Neutrophil (primary cell): ENCODE data around the gene WDTC1.

ENCODE experiments used
- H3K27ac ChIP-seq: fragments of 200-600 bp; sonication (generic); 2 replicates; pipeline ENCODE4 v1.5.1; 2016; ENCODE audit warnings: mild to moderate bottlenecking, moderate library complexity
- H3K27me3 ChIP-seq: fragments of 200-600 bp; sonication (generic); 2 replicates; pipeline ENCODE4 v1.6.0; 2016; ENCODE audit warnings: mild to moderate bottlenecking
- H3K36me3 ChIP-seq: fragments of 200-600 bp; sonication (generic); 2 replicates; pipeline ENCODE4 v1.5.1; 2017
- H3K4me1 ChIP-seq, 2 experiments: fragments of 200-600 bp in 1 of 2; sonication (generic) in 1 of 2; 1 replicate in 1 of 2; 2 replicates in 1 of 2; pipeline versions ENCODE4 v1.5.1 to v1.6.1; 2013 to 2016; ENCODE audit warnings: low read depth in 1 of 2, low read length in 1 of 2, mild to moderate bottlenecking in 1 of 2, moderate library complexity in 1 of 2; ENCODE audit not compliant: control insufficient read depth in 1 of 2, insufficient read depth in 1 of 2
- H3K4me3 ChIP-seq, 2 experiments: fragments of 200-600 bp in 1 of 2; sonication (generic) in 1 of 2; 1 replicate in 1 of 2; 2 replicates in 1 of 2; pipeline ENCODE4 v1.5.1; 2013 to 2016; ENCODE audit warnings: low read depth in 1 of 2, low read length in 1 of 2, mild to moderate bottlenecking in 1 of 2, moderate library complexity in 1 of 2
- H3K9me3 ChIP-seq: fragments of 200-600 bp; sonication (generic); 2 replicates; pipeline ENCODE4 v1.5.1; 2016
- CTCF ChIP-seq: fragments of 200-600 bp; sonication (generic); IDR thresholded peaks from 2 replicates; pipeline ENCODE4 v1.5.1; 2016; ENCODE audit warnings: antibody characterized with exemption

WDTC1 gene

GRCh38 chr1:27302612-27303011 is 68.2 kb downstream of the WDTC1 start:
- no peak overlapping the region for H3K27ac ChIP-seq
- peaks cover 100% of the 10 kb centered on the region for H3K36me3 ChIP-seq
- H3K9me3 ChIP-seq = no peaks in the 10 kb centered on the region
- peaks cover 0 to 4% of the 10 kb centered on the region in 2 experiments for H3K4me1 ChIP-seq
- H3K4me3 ChIP-seq = no peak overlapping the region
- no peak for TF ChIP-seq CTCF
- H3K27me3 ChIP-seq = no peaks in the 10 kb centered on the region

- H3K27ac ChIP-seq = no peak overlapping the region
- TF ChIP-seq CTCF = no peak
- H3K9me3 ChIP-seq = no peaks in the 10 kb centered on the region
- peaks cover 99% of the 10 kb centered on the region for H3K36me3 ChIP-seq
- no peaks in the 10 kb centered on the region for H3K27me3 ChIP-seq
- no peak overlapping the region for H3K4me3 ChIP-seq
- peaks cover 0 to 4% of the 10 kb centered on the region in 2 experiments for H3K4me1 ChIP-seq
These were observed 69.1 kb downstream of the WDTC1 start for GRCh38 chr1:27303509-27303908.

- H3K27ac ChIP-seq = no peak overlapping the region
- H3K27me3 ChIP-seq = no peaks in the 10 kb centered on the region
- H3K36me3 ChIP-seq = peaks cover 88% of the 10 kb centered on the region
- TF ChIP-seq CTCF = no peak
- H3K4me3 ChIP-seq = no peak overlapping the region
- no peaks in the 10 kb centered on the region for H3K9me3 ChIP-seq
- H3K4me1 ChIP-seq = no peaks in the 10 kb centered on the region
These were observed 71.6 kb downstream of the WDTC1 start for GRCh38 chr1:27306071-27306470.

GRCh38 chr1:27306892-27307761 is 72.7 kb downstream of the WDTC1 start:
- Histone ChIP-seq H3K36me3 (peaks cover 86% of the 10 kb centered on the region), H3K4me1 (no peaks in the 10 kb centered on the region), H3K9me3 (no peaks in the 10 kb centered on the region), H3K27ac (no peak overlapping the region), H3K4me3 (no peak overlapping the region), H3K27me3 (no peaks in the 10 kb centered on the region)
- TF ChIP-seq CTCF = no peak

- H3K4me1 ChIP-seq = no peaks in the 10 kb centered on the region
- no peaks in the 10 kb centered on the region for H3K9me3 ChIP-seq
- H3K27ac ChIP-seq = peak overlapping the region; percentile 16
- TF ChIP-seq CTCF = no peak
- H3K36me3 ChIP-seq = peaks cover 77% of the 10 kb centered on the region
- no peak overlapping the region for H3K4me3 ChIP-seq
- H3K27me3 ChIP-seq = no peaks in the 10 kb centered on the region
These were observed 73.6 kb downstream of the WDTC1 start for GRCh38 chr1:27307874-27308598.
